NB4 (cell line): ENCODE data around the gene MTMR2.

Source experiments
- POLR2A ChIP-seq: IDR thresholded peaks from 2 replicates; pipeline ENCODE4 v1.6.1; 2011; ENCODE audit warnings: mild to moderate bottlenecking; ENCODE audit not compliant: insufficient read length; ENCODE audit errors: extremely low read depth
- TF ChIP-seq, protein P1 (sequence below): IDR thresholded peaks from one replicate; pipeline ENCODE4 v1.5.1; 2012; ENCODE audit warnings: low read depth, low read length
- TF ChIP-seq, protein P2 (sequence below): IDR thresholded peaks from 2 replicates; pipeline ENCODE4 v1.6.1; 2011; ENCODE audit warnings: low read depth, low read length

DNA sequence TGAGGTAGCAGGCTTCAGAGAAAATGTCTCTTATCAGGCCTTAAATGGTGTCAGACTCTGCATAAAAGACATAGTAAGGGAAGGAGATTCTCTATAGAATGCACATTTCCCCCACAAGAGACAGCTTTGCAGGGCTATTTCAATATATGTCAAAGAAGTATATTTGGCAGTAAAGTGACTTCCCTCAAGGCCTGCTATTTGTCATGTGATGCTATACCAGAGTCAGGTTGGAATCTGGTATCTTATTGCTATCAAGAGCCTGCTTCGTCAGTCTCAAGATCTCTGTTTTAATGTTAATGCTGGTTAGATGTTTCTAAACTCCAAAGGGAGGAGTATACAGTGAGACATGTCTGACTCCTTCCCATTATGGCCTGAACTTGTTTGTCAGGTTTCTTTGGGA lies 40.4 kb upstream of the MTMR2 start:
- TF ChIP-seq, protein P1, sequence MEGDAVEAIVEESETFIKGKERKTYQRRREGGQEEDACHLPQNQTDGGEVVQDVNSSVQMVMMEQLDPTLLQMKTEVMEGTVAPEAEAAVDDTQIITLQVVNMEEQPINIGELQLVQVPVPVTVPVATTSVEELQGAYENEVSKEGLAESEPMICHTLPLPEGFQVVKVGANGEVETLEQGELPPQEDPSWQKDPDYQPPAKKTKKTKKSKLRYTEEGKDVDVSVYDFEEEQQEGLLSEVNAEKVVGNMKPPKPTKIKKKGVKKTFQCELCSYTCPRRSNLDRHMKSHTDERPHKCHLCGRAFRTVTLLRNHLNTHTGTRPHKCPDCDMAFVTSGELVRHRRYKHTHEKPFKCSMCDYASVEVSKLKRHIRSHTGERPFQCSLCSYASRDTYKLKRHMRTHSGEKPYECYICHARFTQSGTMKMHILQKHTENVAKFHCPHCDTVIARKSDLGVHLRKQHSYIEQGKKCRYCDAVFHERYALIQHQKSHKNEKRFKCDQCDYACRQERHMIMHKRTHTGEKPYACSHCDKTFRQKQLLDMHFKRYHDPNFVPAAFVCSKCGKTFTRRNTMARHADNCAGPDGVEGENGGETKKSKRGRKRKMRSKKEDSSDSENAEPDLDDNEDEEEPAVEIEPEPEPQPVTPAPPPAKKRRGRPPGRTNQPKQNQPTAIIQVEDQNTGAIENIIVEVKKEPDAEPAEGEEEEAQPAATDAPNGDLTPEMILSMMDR: no peak
- TF ChIP-seq POLR2A: no peak
- TF ChIP-seq, protein P2, sequence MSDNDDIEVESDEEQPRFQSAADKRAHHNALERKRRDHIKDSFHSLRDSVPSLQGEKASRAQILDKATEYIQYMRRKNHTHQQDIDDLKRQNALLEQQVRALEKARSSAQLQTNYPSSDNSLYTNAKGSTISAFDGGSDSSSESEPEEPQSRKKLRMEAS: no peak
